Iris pigment epithelial cell (primary cell): ENCODE data around the gene RIPOR2.
"Not testable (repeated sequence)": the region's sequence is repeated elsewhere in the genome, so short reads cannot be mapped to it uniquely, and the experiment has no call there.

Experiments used
- DNase-seq: peaks from one replicate; pipeline ENCODE4 v3.0.0-alpha.2; 2011; ENCODE audit warnings: low read depth

The RIPOR2 gene

GRCh38 chr6:24802271-24803059, 133.3 kb downstream of the RIPOR2 start:
- no peak for DNase-seq

DNA sequence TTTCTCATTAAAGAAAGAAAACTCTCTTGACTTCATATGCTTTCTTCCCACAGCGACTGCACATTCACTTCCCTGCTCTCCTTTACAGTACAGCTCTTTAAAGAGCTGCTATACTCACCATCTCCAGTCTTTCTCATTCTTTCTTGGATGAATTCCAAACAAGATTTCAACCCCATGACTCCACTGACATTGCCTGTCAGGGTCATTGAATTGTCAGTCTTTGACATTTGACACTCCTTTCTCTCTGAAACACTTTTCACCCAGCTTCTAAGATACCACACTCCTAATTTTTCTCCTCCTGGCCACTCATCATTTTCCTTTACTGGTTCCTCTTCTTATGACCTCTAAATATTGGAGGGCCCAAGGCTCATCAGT, 136.2 kb downstream of the RIPOR2 start:
- no peak for DNase-seq

DNA sequence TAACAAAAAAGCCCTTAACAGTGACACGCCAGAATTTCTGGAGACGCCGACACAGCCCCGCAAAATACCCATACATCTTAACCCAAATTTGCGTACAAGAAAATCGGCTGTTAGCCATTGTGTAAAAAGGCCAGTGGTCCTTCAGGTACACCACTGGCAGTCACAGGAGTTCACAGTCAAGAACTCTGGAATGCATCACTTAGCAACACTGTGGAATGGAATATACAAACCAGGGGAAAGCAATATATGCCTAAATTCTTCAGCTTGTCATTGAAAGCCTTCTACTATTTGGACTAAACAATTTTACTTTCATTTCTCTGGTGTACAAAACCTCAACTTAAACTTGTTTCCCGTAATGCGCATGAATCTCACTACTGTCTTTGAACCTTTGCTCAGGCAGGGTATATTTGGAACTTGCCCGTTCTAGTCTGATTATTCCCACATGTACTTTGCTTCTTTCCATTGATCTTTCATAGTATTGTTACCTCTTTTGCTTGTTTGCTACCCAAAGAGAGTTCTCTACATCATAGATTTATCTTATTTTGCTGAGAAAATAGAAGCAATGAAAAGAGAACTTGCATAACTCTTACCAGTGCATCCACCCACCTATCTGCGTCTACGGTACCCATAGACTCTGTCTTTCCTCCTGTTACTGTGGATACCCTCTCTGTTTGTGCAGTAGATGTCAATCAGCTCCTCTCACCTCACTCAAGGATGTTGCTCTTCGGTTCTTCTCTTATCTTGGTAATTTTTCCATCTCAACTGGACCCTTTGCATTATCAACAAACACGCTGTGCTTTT, 136.8 kb downstream of the RIPOR2 start, which contains the start of gene ARMH2:
TSS of gene ARMH2 (minus strand) at position 178 of the 801 bp plus-strand sequence. CDS start at position 118, 60 bp downstream.
- DNase-seq = no peak

DNA sequence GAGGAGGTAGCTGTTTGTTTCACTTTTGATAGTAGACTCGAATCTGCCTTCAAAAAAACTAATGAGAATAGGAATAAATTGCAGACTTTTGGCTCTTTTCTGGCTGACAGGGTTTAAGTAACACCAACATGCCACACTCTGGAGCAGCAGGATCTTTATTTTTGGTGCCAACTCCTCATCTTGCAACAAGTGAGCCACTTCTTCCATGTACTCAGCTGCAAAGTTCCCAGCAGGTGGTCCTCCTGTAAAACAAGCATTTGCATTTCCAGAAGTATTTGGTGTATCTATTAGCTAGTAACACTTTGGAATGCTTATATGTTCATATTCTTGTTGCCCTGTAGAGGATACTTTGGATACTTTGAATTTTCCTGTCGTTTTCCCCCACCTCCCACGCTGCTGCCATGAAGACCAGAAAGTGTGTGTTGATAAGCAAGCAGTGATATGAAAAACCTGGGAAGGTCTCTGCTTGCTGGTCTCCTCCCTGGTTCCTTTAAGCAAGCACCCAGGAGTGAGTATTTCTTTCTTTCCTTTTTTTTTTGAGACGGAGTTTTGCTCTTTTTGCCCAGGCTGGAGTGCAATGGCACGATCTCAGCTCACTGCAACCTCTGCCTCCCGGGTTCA, 138.1 kb downstream of the RIPOR2 start:
- no peak for DNase-seq

- DNase-seq = no peak
Observed at GRCh38 chr6:24796616-24797290, 139.0 kb downstream of the RIPOR2 start.

- DNase-seq = peak; percentile 25
Observed at GRCh38 chr6:24795106-24795505, 140.7 kb downstream of the RIPOR2 start.

- peak; percentile 63 for DNase-seq
Observed at GRCh38 chr6:24788031-24788665, 147.6 kb downstream of the RIPOR2 start.

- peak; percentile 41 for DNase-seq
Observed at GRCh38 chr6:24780206-24780605, 155.6 kb downstream of the RIPOR2 start.

GRCh38 chr6:24779416-24780016, 156.2 kb downstream of the RIPOR2 start:
- peak; percentile 42 for DNase-seq

GRCh38 chr6:24778878-24779277, 156.9 kb downstream of the RIPOR2 start:
- DNase-seq = no peak

DNA sequence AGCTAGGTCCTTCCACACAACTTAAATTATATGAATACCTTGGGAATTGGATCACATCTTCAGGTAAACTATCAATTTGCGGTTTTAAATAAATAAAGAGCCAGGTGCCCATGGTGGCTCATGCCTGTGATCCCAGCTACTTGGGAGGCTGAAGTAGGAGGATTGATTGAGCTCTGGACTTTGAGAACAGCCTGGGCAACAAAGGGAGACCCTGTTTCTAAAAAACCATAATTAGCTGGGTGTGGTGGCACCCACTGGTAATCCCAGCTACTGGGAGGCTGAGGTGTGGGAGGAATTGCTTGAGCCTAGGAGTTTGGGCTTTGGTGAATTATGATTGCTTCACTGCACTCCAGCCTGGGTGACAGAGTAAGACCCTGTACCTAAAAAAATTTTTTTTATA, 157.6 kb downstream of the RIPOR2 start:
- no peak for DNase-seq

DNA sequence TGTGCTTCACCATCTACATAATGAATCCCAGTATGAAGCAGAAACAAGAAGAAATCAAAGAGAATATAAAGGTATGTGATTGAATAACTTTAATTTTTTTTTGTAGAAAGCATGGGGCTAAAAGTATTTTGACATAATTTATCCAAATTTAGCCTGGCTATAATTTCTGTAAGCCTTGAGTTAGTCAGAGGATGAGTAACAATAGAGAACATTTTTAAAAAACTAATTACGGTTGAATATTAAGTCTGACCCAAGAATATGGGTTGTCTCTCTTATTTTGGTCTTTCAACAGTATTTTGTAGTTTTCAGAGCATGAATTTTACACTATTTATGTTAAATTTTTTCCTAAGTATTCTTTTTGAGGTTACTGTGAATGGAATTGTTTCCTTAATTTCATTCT, 158.5 kb downstream of the RIPOR2 start:
- no peak for DNase-seq

DNA sequence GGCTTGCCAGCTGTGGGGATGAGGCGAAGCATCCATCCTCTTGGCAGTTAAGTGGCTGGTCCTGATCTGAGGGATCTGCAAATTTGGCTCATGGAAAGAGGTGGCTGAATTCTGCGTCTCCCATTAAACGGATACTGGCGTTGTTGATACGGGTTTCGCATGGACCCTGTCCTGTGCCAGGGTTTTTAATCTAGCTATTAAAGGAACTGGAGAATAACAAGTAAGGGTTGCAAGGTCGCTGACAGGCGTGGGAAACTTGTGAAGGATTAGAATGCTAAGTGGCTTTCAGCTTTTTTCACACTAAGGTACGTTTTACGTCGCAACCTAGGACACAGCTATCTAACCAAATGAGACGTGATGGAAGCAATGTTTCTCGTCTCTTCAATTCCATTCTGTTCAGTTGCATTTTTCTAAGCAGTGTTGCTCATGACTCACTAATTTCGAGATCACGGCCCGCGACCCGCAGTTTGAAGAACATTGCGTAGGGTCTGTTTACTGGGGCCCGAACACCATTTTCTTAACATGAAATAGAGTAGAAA, 160.2 kb downstream of the RIPOR2 start:
- peak; percentile 82 for DNase-seq

- peak; percentile 91 for DNase-seq
Observed at GRCh38 chr6:24774696-24775519, 160.9 kb downstream of the RIPOR2 start, which contains the start of gene GMNN. GMNN (plus strand) TSS chr6:24774937; CDS start chr6:24777247, 2,310 bp downstream.

DNA sequence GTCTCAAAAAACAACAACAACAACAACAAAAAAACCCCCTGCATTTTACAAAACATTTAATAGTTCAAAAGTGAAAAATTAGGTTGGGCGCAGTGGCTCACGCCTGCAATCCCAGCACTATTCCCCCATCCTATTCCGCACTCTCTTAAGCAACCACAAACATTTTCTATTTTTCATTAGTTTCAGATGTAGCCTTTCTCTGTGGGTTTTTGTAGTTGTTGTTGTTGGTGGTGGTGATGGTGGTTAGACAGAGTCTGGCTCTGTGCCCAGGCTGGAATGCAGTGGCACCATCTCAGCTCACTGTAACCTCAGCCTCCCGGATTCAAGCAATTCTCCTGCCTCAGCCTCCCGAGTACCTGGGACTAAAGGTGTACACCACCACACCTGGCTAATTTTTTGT, 167.4 kb downstream of the RIPOR2 start:
- DNase-seq = peak; percentile 31

GRCh38 chr6:24766680-24767462, 168.9 kb downstream of the RIPOR2 start:
- peak; percentile 44 for DNase-seq

- DNase-seq = not testable (repeated sequence)
Observed at GRCh38 chr6:24765968-24766367, 169.8 kb downstream of the RIPOR2 start.

DNA sequence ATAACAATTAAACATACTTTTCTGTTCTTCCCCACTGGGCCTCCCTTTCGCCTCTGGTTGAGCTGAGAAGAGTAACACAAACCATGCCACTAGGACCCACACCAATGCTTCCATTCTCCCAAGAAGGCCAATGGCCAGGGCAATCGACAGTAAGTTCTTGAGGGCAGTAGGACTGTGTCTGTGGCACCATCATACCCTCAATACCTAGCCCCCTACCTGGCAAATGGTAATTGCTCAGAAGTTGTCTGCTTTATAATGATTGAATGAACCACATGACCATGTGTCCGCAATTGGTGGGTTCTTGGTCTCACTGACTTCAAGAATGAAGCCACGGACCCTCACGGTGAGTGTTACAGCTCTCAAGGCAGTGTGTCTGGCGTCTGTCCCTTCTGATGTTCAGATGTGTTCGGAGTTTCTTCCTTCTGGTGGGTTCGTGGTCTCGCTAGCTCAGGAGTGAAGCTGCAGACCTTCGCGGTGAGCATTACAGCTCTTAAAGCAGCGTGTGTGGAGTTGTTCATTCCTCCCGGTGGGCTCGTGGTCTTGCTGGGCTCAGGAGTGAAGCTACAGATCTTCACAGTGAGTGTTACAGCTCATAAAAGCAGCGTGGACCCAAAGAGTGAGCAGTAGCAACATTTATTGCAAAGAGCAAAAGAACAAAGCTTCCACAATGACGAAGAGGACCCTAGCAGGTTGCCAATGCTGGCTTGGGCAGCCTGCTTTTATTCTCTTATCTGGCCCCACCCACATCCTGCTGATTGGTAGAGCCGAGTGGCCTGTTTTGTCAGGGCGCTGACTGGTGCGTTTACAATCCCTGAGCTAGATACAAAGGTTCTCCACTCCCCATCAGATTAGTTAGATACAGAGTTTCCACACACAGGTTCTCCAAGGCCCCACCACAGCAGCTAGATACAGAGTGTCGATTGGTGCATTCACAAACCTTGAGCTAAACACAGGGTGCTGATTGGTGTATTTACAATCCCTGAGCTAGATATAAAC, 170.6 kb downstream of the RIPOR2 start:
- not testable (repeated sequence) for DNase-seq
